Measurements from ENCODE around the gene SLC6A20.

GRCh38 chr3:45754461-45754860 lies 41.9 kb downstream of the SLC6A20 start:
- no peak for TF ChIP-seq POLR2A (IDR thresholded peaks at IDR 0.05)
- TF ChIP-seq, protein P1, sequence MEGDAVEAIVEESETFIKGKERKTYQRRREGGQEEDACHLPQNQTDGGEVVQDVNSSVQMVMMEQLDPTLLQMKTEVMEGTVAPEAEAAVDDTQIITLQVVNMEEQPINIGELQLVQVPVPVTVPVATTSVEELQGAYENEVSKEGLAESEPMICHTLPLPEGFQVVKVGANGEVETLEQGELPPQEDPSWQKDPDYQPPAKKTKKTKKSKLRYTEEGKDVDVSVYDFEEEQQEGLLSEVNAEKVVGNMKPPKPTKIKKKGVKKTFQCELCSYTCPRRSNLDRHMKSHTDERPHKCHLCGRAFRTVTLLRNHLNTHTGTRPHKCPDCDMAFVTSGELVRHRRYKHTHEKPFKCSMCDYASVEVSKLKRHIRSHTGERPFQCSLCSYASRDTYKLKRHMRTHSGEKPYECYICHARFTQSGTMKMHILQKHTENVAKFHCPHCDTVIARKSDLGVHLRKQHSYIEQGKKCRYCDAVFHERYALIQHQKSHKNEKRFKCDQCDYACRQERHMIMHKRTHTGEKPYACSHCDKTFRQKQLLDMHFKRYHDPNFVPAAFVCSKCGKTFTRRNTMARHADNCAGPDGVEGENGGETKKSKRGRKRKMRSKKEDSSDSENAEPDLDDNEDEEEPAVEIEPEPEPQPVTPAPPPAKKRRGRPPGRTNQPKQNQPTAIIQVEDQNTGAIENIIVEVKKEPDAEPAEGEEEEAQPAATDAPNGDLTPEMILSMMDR (IDR thresholded peaks at IDR 0.05), result no peak
- TF ChIP-seq POLR2AphosphoS5 (IDR thresholded peaks at IDR 0.05), result no peak

Data from sigmoid colon (tissue), 4 donors.